Neutrophil (primary cell): Measurements from ENCODE around the gene NFKBIL1.

Experiments used
- H3K27ac ChIP-seq: fragments of 200-600 bp; sonication (generic); 2 replicates; pipeline ENCODE4 v1.5.1; 2016; ENCODE audit warnings: mild to moderate bottlenecking, moderate library complexity
- H3K27me3 ChIP-seq: fragments of 200-600 bp; sonication (generic); 2 replicates; pipeline ENCODE4 v1.6.0; 2016; ENCODE audit warnings: mild to moderate bottlenecking
- H3K36me3 ChIP-seq: fragments of 200-600 bp; sonication (generic); 2 replicates; pipeline ENCODE4 v1.5.1; 2017
- H3K4me1 ChIP-seq, 2 experiments: fragments of 200-600 bp in 1 of 2; sonication (generic) in 1 of 2; 1 replicate in 1 of 2; 2 replicates in 1 of 2; pipeline versions ENCODE4 v1.5.1 to v1.6.1; 2013 to 2016; ENCODE audit warnings: low read depth in 1 of 2, low read length in 1 of 2, mild to moderate bottlenecking in 1 of 2, moderate library complexity in 1 of 2; ENCODE audit not compliant: control insufficient read depth in 1 of 2, insufficient read depth in 1 of 2
- H3K4me3 ChIP-seq, 2 experiments: fragments of 200-600 bp in 1 of 2; sonication (generic) in 1 of 2; 1 replicate in 1 of 2; 2 replicates in 1 of 2; pipeline ENCODE4 v1.5.1; 2013 to 2016; ENCODE audit warnings: low read depth in 1 of 2, low read length in 1 of 2, mild to moderate bottlenecking in 1 of 2, moderate library complexity in 1 of 2
- H3K9me3 ChIP-seq: fragments of 200-600 bp; sonication (generic); 2 replicates; pipeline ENCODE4 v1.5.1; 2016
- TF ChIP-seq, protein P1 (sequence below): fragments of 200-600 bp; sonication (generic); IDR thresholded peaks from 2 replicates; pipeline ENCODE4 v1.5.1; 2016; ENCODE audit warnings: antibody characterized with exemption

Gene NFKBIL1

DNA sequence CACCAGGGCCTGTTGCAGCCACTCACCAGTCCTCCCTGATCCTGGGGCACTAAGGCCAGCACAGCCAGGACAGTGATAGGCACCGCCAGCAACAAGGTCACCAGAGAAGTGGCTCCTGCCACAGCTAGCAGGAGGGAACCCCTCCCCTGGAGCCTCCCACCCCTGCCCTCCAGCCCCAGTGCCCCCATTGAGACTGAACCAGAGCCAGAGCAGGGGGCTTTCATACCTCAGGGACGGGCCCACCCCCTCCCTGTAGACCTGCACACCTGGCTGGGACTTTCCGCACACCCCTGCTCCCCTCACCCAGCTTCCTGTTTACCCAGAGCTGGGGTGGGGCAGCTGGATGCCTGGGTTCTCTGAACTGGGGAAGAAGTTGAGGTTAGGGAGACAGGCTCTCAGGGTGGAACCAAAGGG, 34.8 kb downstream of the NFKBIL1 start, which contains the start of gene LTB:
LTB (minus strand) TSS at position 195 of the 414 bp plus-strand sequence; CDS start at position 188, 7 bp downstream.
- Histone ChIP-seq H3K27ac (peak within 1 kb of the TSS; percentile 96), H3K36me3 (peaks cover 11% of the 10 kb centered on the region), H3K4me1 (peaks cover 68 to 69% of the 10 kb centered on the region in 2 experiments), H3K27me3 (no peaks in the 10 kb centered on the region), H3K4me3 (peak within 1 kb of the TSS; percentile 92 to 94), H3K9me3 (no peaks in the 10 kb centered on the region)
- TF ChIP-seq, protein P1, sequence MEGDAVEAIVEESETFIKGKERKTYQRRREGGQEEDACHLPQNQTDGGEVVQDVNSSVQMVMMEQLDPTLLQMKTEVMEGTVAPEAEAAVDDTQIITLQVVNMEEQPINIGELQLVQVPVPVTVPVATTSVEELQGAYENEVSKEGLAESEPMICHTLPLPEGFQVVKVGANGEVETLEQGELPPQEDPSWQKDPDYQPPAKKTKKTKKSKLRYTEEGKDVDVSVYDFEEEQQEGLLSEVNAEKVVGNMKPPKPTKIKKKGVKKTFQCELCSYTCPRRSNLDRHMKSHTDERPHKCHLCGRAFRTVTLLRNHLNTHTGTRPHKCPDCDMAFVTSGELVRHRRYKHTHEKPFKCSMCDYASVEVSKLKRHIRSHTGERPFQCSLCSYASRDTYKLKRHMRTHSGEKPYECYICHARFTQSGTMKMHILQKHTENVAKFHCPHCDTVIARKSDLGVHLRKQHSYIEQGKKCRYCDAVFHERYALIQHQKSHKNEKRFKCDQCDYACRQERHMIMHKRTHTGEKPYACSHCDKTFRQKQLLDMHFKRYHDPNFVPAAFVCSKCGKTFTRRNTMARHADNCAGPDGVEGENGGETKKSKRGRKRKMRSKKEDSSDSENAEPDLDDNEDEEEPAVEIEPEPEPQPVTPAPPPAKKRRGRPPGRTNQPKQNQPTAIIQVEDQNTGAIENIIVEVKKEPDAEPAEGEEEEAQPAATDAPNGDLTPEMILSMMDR: no peak

DNA sequence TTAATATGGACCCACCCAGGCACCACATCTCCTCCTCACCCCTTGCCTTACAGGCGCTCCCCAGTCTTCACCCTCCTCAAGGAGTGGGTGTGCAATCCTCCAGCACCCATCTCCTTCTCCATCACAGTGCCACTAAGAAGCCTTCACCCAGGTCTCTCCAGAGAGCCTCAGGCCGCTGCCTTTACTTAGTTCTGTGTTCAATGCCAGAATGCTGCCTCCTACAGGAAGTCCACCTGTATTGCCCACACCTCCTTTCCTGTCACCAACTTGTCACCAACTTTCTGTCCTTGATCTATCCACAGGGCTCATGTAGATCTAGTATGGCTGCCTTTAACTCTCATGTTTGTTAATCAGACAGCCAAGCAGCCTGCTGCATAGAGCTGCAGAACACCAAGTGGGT, 38.1 kb downstream of the NFKBIL1 start:
- H3K27me3 ChIP-seq: no peaks in the 10 kb centered on the region
- H3K9me3 ChIP-seq: no peaks in the 10 kb centered on the region
- H3K4me1 ChIP-seq: peaks cover 78 to 84% of the 10 kb centered on the region in 2 experiments
- peak overlapping the region; percentile 78 to 94 for H3K4me3 ChIP-seq
- TF ChIP-seq, protein P1: peak; percentile 59
- peaks cover 26% of the 10 kb centered on the region for H3K36me3 ChIP-seq
- peak overlapping the region; percentile 96 for H3K27ac ChIP-seq

DNA sequence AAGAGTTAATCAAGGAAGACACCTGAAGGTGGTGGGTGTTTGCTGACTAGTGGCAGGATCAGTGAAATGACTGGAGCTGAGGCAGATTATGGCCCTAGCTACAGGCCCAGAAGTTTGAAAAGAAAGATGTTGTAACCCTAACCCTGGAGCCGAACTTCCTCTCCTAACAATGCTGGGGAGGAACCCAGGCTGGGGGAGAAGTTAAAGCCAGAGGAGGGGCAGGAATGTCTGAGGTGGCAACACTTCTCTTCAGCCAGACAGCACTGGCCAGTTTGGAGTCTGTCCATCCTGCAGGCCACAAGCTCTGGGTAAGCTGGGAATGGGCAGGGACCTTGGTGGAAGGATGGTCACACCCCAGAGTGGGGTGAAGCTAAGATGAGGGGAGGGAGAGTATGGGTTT, 38.6 kb downstream of the NFKBIL1 start, which contains the start of gene LST1:
LST1 (plus strand) TSS at position 270 of the 400 bp plus-strand sequence. CDS start 1,023 bp downstream, outside the sequence.
- Histone ChIP-seq H3K27me3 (no peaks in the 10 kb centered on the region), H3K36me3 (peaks cover 30% of the 10 kb centered on the region), H3K9me3 (no peaks in the 10 kb centered on the region), H3K4me3 (peak within 1 kb of the TSS; percentile 78 to 94), H3K4me1 (peaks cover 78 to 83% of the 10 kb centered on the region in 2 experiments), H3K27ac (peak within 1 kb of the TSS; percentile 96)
- TF ChIP-seq, protein P1: peak; percentile 16

DNA sequence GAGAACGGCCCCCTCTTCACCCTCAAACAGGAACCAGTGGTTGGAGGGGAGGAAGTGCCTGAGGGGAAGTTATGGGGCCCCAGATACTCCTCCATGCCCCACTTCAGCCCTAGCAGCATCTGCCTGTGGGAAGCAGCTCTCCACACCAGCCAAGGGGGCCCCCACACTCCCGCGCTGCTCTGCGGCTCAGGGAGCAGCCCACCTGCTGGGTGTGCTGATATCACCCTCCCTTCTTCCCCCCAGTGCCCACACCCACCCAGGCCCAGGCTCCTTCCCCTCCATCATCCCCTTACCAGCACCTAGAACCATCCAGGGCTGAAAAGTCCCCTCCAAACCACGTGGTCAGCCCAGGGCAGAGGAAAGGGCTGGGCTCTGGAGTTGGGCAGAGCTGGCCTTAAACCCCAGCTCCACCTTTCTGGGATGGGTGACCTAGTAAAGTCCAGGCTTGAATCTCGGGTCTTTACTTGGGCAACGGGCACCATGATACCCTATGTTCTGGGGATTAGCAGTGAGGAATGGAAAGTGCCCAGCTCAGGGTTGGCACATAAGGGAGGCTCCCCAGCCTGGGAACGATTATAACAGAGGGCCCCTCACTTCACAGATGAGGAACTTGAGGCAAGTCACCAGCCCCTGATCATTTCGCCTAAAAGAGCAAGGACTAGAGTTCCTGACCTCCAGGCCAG, 39.3 kb downstream of the NFKBIL1 start:
- H3K36me3 ChIP-seq: peaks cover 37% of the 10 kb centered on the region
- peak overlapping the region; percentile 78 to 94 for H3K4me3 ChIP-seq
- TF ChIP-seq, protein P1: no peak
- peaks cover 78 to 80% of the 10 kb centered on the region in 2 experiments for H3K4me1 ChIP-seq
- H3K9me3 ChIP-seq: no peaks in the 10 kb centered on the region
- peak overlapping the region; percentile 96 for H3K27ac ChIP-seq
- no peaks in the 10 kb centered on the region for H3K27me3 ChIP-seq

DNA sequence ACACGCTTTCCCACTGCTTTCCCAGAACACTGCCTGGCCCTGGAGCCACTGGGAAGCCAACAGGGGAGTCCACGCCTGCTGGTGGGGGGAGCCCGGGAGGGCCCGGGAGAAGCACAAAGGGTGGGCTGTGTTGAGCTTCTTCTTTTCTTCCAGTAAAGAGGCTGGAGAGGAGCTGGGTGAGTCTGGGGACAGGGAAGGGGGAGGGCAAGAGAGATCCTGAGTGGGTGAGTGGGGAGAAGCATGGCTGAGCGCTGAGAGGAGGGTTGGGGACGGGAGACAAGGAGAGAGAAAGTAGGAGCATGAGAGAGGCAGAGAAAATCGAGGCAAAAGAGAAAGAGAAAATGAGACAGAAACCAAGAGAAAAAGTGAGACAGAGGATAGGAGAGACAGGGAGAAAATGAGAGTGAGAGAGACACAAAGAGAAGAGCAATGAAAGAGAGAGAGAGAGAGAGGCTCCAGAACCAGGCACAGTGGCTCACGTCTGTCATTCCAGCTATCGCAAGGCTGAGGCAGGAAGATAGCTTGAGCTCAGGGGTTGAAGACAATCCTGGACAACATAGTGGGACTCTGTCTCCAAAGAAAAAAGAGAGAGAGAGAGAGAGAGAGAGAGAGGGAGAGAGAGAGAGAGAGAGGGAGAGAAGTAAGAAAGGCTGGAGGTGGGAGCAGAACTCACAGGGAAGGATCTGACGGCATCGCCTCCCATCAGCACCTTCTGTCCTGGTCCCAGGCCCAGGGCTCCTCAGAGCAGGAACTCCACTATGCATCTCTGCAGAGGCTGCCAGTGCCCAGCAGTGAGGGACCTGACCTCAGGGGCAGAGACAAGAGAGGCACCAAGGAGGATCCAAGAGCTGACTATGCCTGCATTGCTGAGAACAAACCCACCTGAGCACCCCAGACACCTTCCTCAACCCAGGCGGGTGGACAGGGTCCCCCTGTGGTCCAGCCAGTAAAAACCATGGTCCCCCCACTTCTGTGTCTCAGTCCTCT, 40.7 kb downstream of the NFKBIL1 start:
- TF ChIP-seq, protein P1: no peak
- H3K4me1 ChIP-seq: peaks cover 69 to 73% of the 10 kb centered on the region in 2 experiments
- H3K27ac ChIP-seq: peak overlapping the region; percentile 96

More for the DNA sequence above, 40.7 kb downstream of the NFKBIL1 start:
- Histone ChIP-seq H3K36me3 (peaks cover 39% of the 10 kb centered on the region), H3K27me3 (no peaks in the 10 kb centered on the region), H3K4me3 (peak overlapping the region; percentile 78 to 94), H3K9me3 (no peaks in the 10 kb centered on the region)
